NB4 (cell line): ENCODE data around the gene SPPL2B.
A peak's percentile ranks its signal among the peaks of the same experiment; 100 is the strongest.

ENCODE experiments used
- DNase-seq: peaks from one replicate; pipeline ENCODE4 v3.0.0; 2010; ENCODE audit warnings: low read depth
- H3K4me3 ChIP-seq: one replicate; pipeline ENCODE4 v1.5.1; 2011; ENCODE audit warnings: mild to moderate bottlenecking, low read depth, low read length, moderate library complexity
- MYC ChIP-seq: IDR thresholded peaks from 2 replicates; pipeline ENCODE4 v1.6.1; 2011; ENCODE audit warnings: low read depth, low read length
- POLR2A ChIP-seq: IDR thresholded peaks from 2 replicates; pipeline ENCODE4 v1.6.1; 2011; ENCODE audit warnings: mild to moderate bottlenecking; ENCODE audit not compliant: insufficient read length; ENCODE audit errors: extremely low read depth
- TF ChIP-seq, protein P1 (sequence below): IDR thresholded peaks from one replicate; pipeline ENCODE4 v1.5.1; 2012; ENCODE audit warnings: low read depth, low read length
- TF ChIP-seq, protein P2 (sequence below): IDR thresholded peaks from 2 replicates; pipeline ENCODE4 v1.6.1; 2011; ENCODE audit warnings: low read depth, low read length

The SPPL2B gene

DNA sequence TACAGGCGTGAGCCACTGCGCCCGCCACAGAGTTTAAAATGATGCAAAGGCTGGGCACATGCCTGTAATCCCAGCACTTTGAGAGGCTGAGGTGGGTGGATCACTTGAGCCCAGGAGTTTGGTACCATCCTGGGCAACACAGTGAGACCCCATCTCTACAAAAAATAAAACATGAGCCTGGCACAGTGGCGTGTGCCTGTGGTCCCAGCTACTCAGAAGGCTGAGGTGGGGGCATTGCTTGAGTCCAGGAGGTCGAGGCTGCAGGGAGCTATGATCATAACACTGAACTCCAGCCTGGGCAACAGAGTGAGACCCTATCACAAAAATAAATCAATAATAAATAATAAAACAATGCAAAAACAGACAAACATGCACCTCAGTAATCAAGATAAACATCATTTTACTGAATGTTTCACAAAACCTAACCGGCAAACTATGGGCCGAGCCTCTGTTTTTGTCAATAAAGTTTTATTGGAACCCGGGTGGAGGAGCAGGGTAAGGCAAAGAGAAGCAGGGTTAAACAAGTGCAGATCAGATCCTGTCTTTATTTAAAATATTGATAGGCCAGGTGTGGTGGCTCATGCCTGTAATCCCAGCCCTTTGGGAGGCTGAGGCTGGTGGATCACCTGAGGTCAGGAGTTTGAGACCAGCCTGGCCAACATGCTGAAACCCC, 44.5 kb upstream of the SPPL2B start:
- no peak overlapping the region for H3K4me3 ChIP-seq
- no peak for DNase-seq
- TF ChIP-seq, protein P1, sequence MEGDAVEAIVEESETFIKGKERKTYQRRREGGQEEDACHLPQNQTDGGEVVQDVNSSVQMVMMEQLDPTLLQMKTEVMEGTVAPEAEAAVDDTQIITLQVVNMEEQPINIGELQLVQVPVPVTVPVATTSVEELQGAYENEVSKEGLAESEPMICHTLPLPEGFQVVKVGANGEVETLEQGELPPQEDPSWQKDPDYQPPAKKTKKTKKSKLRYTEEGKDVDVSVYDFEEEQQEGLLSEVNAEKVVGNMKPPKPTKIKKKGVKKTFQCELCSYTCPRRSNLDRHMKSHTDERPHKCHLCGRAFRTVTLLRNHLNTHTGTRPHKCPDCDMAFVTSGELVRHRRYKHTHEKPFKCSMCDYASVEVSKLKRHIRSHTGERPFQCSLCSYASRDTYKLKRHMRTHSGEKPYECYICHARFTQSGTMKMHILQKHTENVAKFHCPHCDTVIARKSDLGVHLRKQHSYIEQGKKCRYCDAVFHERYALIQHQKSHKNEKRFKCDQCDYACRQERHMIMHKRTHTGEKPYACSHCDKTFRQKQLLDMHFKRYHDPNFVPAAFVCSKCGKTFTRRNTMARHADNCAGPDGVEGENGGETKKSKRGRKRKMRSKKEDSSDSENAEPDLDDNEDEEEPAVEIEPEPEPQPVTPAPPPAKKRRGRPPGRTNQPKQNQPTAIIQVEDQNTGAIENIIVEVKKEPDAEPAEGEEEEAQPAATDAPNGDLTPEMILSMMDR, result no peak
- TF ChIP-seq MYC, result no peak
- TF ChIP-seq POLR2A, result no peak
- TF ChIP-seq, protein P2, sequence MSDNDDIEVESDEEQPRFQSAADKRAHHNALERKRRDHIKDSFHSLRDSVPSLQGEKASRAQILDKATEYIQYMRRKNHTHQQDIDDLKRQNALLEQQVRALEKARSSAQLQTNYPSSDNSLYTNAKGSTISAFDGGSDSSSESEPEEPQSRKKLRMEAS, result no peak

DNA sequence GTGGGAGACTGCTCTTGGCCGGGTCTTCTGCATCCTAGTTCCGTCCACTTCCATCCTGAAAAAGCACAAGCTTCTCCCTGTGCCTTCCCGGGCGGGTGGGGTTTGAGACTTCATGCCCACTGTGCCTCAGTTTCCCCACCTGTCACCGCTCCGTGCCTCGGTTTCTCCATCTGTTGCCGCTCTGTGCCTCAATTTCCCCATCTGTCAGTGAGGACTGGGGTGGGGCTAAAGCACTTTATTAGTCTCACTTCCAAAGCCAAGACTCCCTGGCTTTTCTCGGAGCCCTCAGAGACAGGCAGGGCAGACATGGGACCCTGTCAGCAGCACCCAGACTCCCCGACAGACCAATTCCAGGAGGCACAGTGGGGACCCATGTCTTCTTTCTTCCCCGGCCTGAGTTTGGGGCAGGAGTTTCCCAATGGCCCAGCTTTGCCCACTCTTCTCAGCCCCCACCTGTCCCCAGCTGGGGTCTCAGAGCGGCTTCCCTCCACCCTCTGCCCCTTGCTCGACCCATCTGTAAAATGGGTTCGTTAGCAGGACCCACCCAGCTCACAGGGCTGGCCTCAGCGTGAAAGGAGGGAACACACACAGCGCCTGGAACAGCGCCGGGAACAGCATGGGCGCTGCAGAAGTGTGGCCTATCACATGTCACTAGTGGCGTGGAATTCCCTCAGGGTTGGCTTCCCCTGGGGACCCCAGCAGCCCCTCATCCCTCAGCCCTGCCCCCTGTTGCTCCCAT, 41.9 kb upstream of the SPPL2B start:
- no peak for DNase-seq
- H3K4me3 ChIP-seq, result no peak overlapping the region
- no peak for TF ChIP-seq POLR2A
- TF ChIP-seq, protein P1, result no peak
- TF ChIP-seq, protein P2, result no peak
- TF ChIP-seq MYC, result no peak

- TF ChIP-seq, protein P2, result no peak
- TF ChIP-seq POLR2A, result no peak
- H3K4me3 ChIP-seq, result no peak overlapping the region
- peak; percentile 47 for DNase-seq
Measured at GRCh38 chr19:2287585-2288337, 40.7 kb upstream of the SPPL2B start.

GRCh38 chr19:2288338-2288817, 40.1 kb upstream of the SPPL2B start:
- no peak for DNase-seq
- TF ChIP-seq, protein P1, result no peak
- TF ChIP-seq, protein P2, result no peak
- TF ChIP-seq MYC, result no peak
- no peak for TF ChIP-seq POLR2A
- no peak overlapping the region for H3K4me3 ChIP-seq

DNA sequence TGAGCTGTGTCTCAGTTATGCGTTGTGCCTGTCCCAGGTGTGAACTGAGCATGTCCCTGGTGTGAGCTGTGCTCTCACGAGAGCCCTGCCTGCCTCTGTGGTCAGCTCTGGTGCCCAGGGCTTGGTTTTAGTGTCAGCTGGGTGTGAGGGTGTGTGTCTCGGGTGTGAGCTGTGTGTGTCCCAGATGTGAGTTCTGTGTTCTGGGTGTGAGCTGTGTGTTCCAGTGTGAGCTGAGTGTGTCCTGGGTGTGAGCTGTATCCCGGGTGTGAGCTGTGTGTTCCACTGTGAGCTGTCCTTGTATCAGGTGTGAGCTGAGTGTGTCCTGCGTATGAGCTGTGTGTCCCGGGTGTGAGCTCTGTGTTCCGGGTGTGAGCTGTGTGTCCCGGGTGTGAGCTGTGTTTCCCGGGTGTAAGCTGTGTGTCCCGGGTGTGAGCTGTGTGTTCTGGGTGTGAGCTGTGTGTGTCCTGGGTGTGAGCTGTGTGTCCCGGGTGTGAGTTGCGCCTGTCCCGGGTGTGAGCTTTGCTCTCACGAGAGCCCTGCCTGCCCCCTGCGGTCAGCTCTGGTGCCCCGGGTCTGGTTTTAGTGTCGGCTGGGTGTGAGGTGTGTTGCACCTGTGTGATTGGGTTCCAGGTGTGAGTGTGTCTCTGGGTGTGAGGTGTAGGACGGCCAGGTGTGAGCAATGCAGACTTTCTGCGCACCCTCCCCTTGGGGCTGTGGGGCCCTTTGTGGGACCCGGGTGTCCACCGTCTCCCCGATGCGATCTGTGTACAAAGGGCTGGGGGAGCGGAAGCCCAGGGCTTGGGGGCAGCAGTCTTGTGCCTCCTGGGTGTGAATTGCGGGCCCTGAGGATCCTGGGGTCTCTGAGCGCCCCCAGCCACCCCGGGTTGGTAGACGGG, 39.4 kb upstream of the SPPL2B start:
- TF ChIP-seq, protein P2, result no peak
- TF ChIP-seq POLR2A (no peak), MYC (no peak)
- TF ChIP-seq, protein P1, result no peak
- DNase-seq, result peak; percentile 44
- peak overlapping the region; percentile 44 for H3K4me3 ChIP-seq
